BJ (cell line): ENCODE data around the gene BICC1. TPM values are rescaled to one million over a fixed set of nuclear protein-coding genes. Genes with fewer than 3 reads are reported as not detected.

Experiments used
- CTCF ChIA-PET: fragments of 350-600 bp; formaldehyde crosslinking; extraction: SDS; loops from one replicate; lab custom pipeline; 2021; ENCODE audit warnings: antibody characterized with exemption, inconsistent platforms; lab: Yijun Ruan, JAX
- POLR2A ChIA-PET: fragments of 300-600 bp; sonication (Branson Sonifier 250); formaldehyde crosslinking; extraction: SDS; loops from one replicate; lab custom pipeline; 2021; ENCODE audit warnings: antibody characterized with exemption; lab: Charles Lee
- DNase-seq: peaks from one replicate; pipeline ENCODE4 v3.0.0-alpha.2; 2011; ENCODE audit warnings: low read depth
- H3K27me3 ChIP-seq: 2 replicates; pipeline ENCODE4 v1.6.0; 2011; ENCODE audit warnings: low read length; ENCODE audit not compliant: control insufficient read depth, insufficient read depth
- H3K36me3 ChIP-seq: 2 replicates; pipeline ENCODE4 v1.5.1; 2011; ENCODE audit warnings: low read length; ENCODE audit not compliant: control insufficient read depth, insufficient read depth
- H3K4me3 ChIP-seq: 2 replicates; pipeline ENCODE4 v1.5.1; 2011; ENCODE audit warnings: low read depth, mild to moderate bottlenecking, control low read depth, low read length
- CTCF ChIP-seq: IDR thresholded peaks from 2 replicates; pipeline ENCODE4 v1.5.1; 2011; ENCODE audit warnings: low read depth, mild to moderate bottlenecking, control low read depth, inconsistent platforms, low read length, moderate library complexity; ENCODE audit not compliant: insufficient read depth
- polyA plus RNA-seq: library from polyadenylated mRNA; depleted of rRNA; stranded (reverse); fragments of >200 nt; gene quantifications from 2 replicates; pipeline ENCODE4 v1.2.3, GENCODE V29; 2011

The BICC1 gene
- polyA plus RNA-seq, 1 experiment: 27.0 TPM

DNA sequence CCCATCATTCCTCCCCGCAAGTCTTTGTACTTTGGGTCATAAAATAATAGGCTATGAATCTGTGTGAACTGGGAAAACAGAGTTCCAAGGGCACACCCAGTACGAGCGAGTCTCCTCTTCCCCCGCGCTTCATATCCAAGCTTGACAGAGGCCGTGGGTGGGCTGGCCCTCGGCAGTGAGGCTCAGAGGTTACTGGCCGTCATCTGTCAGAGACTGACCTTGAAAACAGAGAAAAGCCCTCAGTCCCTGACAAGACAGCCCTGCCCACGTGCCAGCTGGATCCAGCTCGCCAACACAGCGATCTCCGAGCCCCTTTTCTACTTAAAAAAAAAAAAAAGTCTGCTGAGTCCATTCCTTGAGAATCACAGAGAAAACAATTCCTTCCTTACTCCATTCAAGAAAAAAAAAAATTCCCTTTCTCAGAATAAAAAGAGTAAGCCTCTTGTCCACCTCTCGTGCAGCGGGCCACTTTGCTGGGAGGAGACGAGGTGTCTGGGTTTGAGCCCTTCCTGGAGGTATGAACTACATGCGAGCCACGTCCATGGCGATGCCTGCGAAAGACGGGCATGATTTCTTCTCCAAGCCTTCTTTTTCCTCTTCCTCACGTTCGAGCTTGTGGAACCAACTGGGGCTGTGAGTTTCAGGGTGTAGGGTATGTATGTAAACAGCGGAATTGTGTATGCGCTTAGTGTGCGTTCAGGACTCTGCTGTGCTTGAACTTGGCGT is 744 bp upstream of the BICC1 start:
- no peak for TF ChIP-seq CTCF
- Histone ChIP-seq H3K4me3 (peak overlapping the region; percentile 95), H3K27me3 (no peaks in the 10 kb centered on the region), H3K36me3 (no peaks in the 10 kb centered on the region)
- CTCF ChIA-PET: interaction anchor here (1.0 to 1.5 kb wide), 4 partner anchors 8 to 130 kb away, joined by 3 to 5 read pairs (median 4); no protein-coding TSS in a partner anchor
- no peak for DNase-seq
- POLR2A ChIA-PET: no interaction called here

GRCh38 chr10:58513188-58514110 is 777 bp downstream of the BICC1 start:
- Histone ChIP-seq H3K36me3 (no peaks in the 10 kb centered on the region), H3K27me3 (no peaks in the 10 kb centered on the region), H3K4me3 (peak overlapping the region; percentile 95)
- TF ChIP-seq CTCF: no peak
- DNase-seq: peak; percentile 49
- ChIA-PET POLR2A (interaction anchor here (1.0 kb wide), 2 partner anchors 75 to 128 kb away, joined by 5 to 9 read pairs; no protein-coding TSS in a partner anchor), CTCF (interaction anchor here (0.8 to 1.5 kb wide), 5 partner anchors 18 to 438 kb away, joined by 3 to 5 read pairs (median 3); no protein-coding TSS in a partner anchor)

GRCh38 chr10:58514111-58514770 is 1.6 kb downstream of the BICC1 start:
- ChIA-PET POLR2A (interaction anchor here (1.0 kb wide), 2 partner anchors 76 to 127 kb away, joined by 5 to 9 read pairs; no protein-coding TSS in a partner anchor), CTCF (interaction anchor here (0.8 to 1.5 kb wide), 6 partner anchors 17 to 438 kb away, joined by 3 to 6 read pairs (median 3); no protein-coding TSS in a partner anchor)
- Histone ChIP-seq H3K4me3 (peak overlapping the region; percentile 95), H3K27me3 (no peaks in the 10 kb centered on the region), H3K36me3 (no peaks in the 10 kb centered on the region)
- no peak for DNase-seq
- no peak for TF ChIP-seq CTCF

DNA sequence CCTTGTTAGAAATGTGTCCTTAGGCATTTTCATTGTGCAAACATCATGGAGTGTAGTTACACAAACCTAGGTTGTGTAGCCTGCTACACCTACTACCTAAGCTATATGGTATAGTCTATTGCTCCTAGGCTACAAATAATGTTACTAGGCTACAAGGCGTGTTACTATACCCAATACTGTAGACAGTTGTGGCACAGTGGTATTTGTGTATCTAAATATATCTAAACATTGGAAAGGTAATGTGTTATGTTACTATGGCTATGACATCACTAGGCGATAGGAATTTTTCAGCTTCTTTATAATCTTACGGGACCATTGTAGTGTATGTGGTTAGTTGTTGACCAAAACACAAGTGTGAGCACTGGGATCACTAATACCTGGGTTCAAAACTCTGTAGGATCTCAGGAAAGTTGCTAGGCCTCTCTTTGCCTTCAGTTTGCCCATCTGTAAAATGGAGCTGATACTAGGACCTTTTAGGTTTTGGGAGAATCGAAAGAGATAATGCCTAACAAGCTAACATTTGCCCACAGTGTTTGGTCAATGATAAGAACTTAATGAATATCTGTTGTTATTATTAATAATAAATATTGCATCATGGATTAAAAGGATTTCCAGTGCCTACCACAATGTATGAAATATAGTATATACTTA is 2.7 kb downstream of the BICC1 start:
- H3K27me3 ChIP-seq: no peaks in the 10 kb centered on the region
- H3K36me3 ChIP-seq: no peaks in the 10 kb centered on the region
- H3K4me3 ChIP-seq: peak overlapping the region; percentile 95
- TF ChIP-seq CTCF: no peak
- no peak for DNase-seq
- ChIA-PET POLR2A (no interaction called here), CTCF (interaction anchor here (1.4 kb wide), 1 partner anchor 101 kb away, joined by 6 read pairs; no protein-coding TSS in a partner anchor)
